Activated CD4-positive, alpha-beta T cell treated with anti-CD3 and anti-CD28 coated beads, Interleukin-2, amount 10 ng/mL, durations not matched to agents 7 days and 5 days (primary cell): Measurements from ENCODE around the gene DIAPH1. TPM values are rescaled to one million over a fixed set of nuclear protein-coding genes. Genes with fewer than 3 reads are reported as not detected.

Source experiments
- CTCF ChIA-PET: fragments of 350-600 bp; sonication (Branson Sonifier 250); formaldehyde crosslinking; loops from one replicate; lab custom pipeline; 2021; ENCODE audit warnings: antibody characterized with exemption; lab: Charles Lee
- POLR2A ChIA-PET: fragments of 350-600 bp; sonication (Branson Sonifier 250); formaldehyde crosslinking; loops from one replicate; lab custom pipeline; 2021; ENCODE audit warnings: antibody characterized with exemption; lab: Charles Lee
- DNase-seq: peaks from one replicate; pipeline ENCODE4 v3.0.0-alpha.2; 2020
- H3K27ac Mint-ChIP-seq: one replicate; pipeline ENCODE4 v1.8.0; 2021; ENCODE audit warnings: mild to moderate bottlenecking, moderate library complexity, mixed read lengths
- H3K27me3 Mint-ChIP-seq: one replicate; pipeline ENCODE4 v1.8.0; 2021; ENCODE audit warnings: mixed read lengths
- H3K36me3 Mint-ChIP-seq: one replicate; pipeline ENCODE4 v1.8.0; 2021; ENCODE audit warnings: low read depth, mixed read lengths
- H3K4me1 Mint-ChIP-seq: one replicate; pipeline ENCODE4 v1.8.0; 2021; ENCODE audit warnings: mixed read lengths
- H3K4me3 Mint-ChIP-seq: one replicate; pipeline ENCODE4 v1.8.0; 2021; ENCODE audit warnings: mild to moderate bottlenecking, moderate library complexity, mixed read lengths
- H3K9me3 Mint-ChIP-seq: one replicate; pipeline ENCODE4 v1.8.0; 2021; ENCODE audit warnings: mixed read lengths
- total RNA-seq, 2 experiments: library from RNA; stranded (reverse); gene quantifications; one replicate each; pipeline ENCODE4 v1.2.3, GENCODE V29; 2021

Gene DIAPH1
- total RNA-seq, 2 experiments from 2014 or later, result 297 to 302 TPM

- peaks cover 80% of the 10 kb centered on the region for H3K27me3 Mint-ChIP-seq
- H3K27ac Mint-ChIP-seq, result no peak overlapping the region
- peaks cover 2% of the 10 kb centered on the region for H3K36me3 Mint-ChIP-seq
- ChIA-PET CTCF (interaction anchor here (0.6 to 1.0 kb wide), 2 partner anchors 14 to 68 kb away, joined by 3 to 4 read pairs; partner anchors contain the start of gene PCDHGC3), POLR2A (no interaction called here)
- H3K4me3 Mint-ChIP-seq, result no peak overlapping the region
- peaks cover 2% of the 10 kb centered on the region for H3K4me1 Mint-ChIP-seq
- H3K9me3 Mint-ChIP-seq, result peaks cover 2% of the 10 kb centered on the region
- DNase-seq, result no peak
Measured at GRCh38 chr5:141489841-141490240, 129.0 kb downstream of the DIAPH1 start.

GRCh38 chr5:141488591-141489561 lies 129.9 kb downstream of the DIAPH1 start, which contains the start of gene PCDHGC5:
Gene PCDHGC5, plus strand, starts transcription at chr5:141489081. Its CDS starts 160 bp downstream, at chr5:141489241.
- H3K27ac Mint-ChIP-seq, result no peak within 1 kb of the TSS
- H3K4me3 Mint-ChIP-seq, result no peak within 1 kb of the TSS
- POLR2A ChIA-PET, result no interaction called here

GRCh38 chr5:141487131-141487530 lies 131.7 kb downstream of the DIAPH1 start:
- CTCF ChIA-PET, result interaction anchor here (0.5 to 1.2 kb wide), 3 partner anchors 11 to 20 kb away, joined by 3 read pairs; no protein-coding TSS in a partner anchor
- no peak for DNase-seq
- H3K27ac Mint-ChIP-seq, result no peak overlapping the region
- POLR2A ChIA-PET, result no interaction called here
- peaks cover 2% of the 10 kb centered on the region for H3K36me3 Mint-ChIP-seq
- peaks cover 2% of the 10 kb centered on the region for H3K9me3 Mint-ChIP-seq
- no peak overlapping the region for H3K4me3 Mint-ChIP-seq
- H3K27me3 Mint-ChIP-seq, result peaks cover 81% of the 10 kb centered on the region
- H3K4me1 Mint-ChIP-seq, result peaks cover 2% of the 10 kb centered on the region

More at GRCh38 chr5:141488591-141489561, 129.9 kb downstream of the DIAPH1 start, which contains the start of gene PCDHGC5:
- peaks cover 80% of the 10 kb centered on the region for H3K27me3 Mint-ChIP-seq
- H3K36me3 Mint-ChIP-seq, result peaks cover 2% of the 10 kb centered on the region
- H3K4me1 Mint-ChIP-seq, result peaks cover 2% of the 10 kb centered on the region
- H3K9me3 Mint-ChIP-seq, result peaks cover 2% of the 10 kb centered on the region
- CTCF ChIA-PET, result interaction anchor here (0.6 to 1.0 kb wide), 3 partner anchors 9 to 67 kb away, joined by 3 to 4 read pairs (median 4); partner anchors contain the start of gene PCDHGC3
- no peak for DNase-seq

GRCh38 chr5:141486091-141486490 lies 132.7 kb downstream of the DIAPH1 start:
- no peak overlapping the region for H3K27ac Mint-ChIP-seq
- H3K4me3 Mint-ChIP-seq, result no peak overlapping the region
- no peaks in the 10 kb centered on the region for H3K4me1 Mint-ChIP-seq
- no peak for DNase-seq
- ChIA-PET POLR2A (no interaction called here), CTCF (interaction anchor here (0.9 to 1.9 kb wide), 4 partner anchors 10 to 27 kb away, joined by 3 to 6 read pairs (median 4); partner anchors contain the start of gene PCDHGC3)
- peaks cover 79% of the 10 kb centered on the region for H3K27me3 Mint-ChIP-seq
- no peaks in the 10 kb centered on the region for H3K9me3 Mint-ChIP-seq
- H3K36me3 Mint-ChIP-seq, result no peaks in the 10 kb centered on the region

DNA sequence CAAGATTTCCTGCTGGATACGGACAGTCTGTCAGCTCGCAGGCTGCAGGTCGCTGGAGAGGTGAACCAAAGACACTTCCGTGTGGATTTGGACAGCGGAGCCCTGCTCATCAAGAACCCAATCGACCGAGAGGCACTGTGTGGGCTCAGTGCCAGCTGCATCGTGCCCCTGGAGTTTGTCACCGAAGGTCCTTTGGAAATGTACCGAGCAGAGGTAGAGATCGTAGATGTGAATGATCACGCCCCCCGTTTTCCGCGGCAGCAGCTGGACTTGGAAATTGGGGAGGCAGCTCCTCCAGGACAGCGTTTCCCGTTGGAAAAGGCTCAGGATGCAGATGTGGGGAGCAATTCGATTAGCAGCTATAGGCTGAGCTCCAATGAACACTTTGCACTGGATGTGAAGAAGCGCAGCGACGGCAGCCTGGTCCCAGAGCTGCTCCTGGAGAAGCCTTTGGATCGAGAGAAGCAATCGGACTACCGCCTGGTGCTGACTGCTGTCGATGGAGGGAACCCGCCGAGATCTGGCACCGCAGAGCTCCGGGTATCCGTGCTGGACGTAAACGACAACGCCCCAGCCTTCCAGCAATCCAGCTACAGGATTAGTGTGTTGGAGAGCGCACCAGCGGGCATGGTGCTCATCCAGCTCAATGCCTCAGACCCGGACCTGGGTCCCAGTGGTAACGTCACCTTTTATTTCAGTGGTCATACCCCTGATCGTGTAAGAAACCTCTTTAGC lies 133.3 kb downstream of the DIAPH1 start:
- ChIA-PET POLR2A (no interaction called here), CTCF (interaction anchor here (0.9 to 1.9 kb wide), 4 partner anchors 10 to 27 kb away, joined by 3 to 6 read pairs (median 4); partner anchors contain the start of gene PCDHGC3)
- H3K4me1 Mint-ChIP-seq, result no peaks in the 10 kb centered on the region
- H3K27me3 Mint-ChIP-seq, result peaks cover 73% of the 10 kb centered on the region
- no peak overlapping the region for H3K4me3 Mint-ChIP-seq
- H3K36me3 Mint-ChIP-seq, result no peaks in the 10 kb centered on the region
- H3K9me3 Mint-ChIP-seq, result no peaks in the 10 kb centered on the region
- H3K27ac Mint-ChIP-seq, result no peak overlapping the region
- no peak for DNase-seq

GRCh38 chr5:141484641-141485311 lies 134.0 kb downstream of the DIAPH1 start, which contains the start of gene PCDHGC4:
Gene PCDHGC4, plus strand, starts transcription at chr5:141485030. Its CDS starts 144 bp downstream, at chr5:141485174.
- Mint-ChIP-seq H3K9me3 (no peaks in the 10 kb centered on the region), H3K36me3 (no peaks in the 10 kb centered on the region)

GRCh38 chr5:141484310-141484640 lies 134.5 kb downstream of the DIAPH1 start:
- no peak for DNase-seq
- Mint-ChIP-seq H3K27me3 (peaks cover 74% of the 10 kb centered on the region), H3K9me3 (no peaks in the 10 kb centered on the region), H3K36me3 (no peaks in the 10 kb centered on the region), H3K27ac (no peak overlapping the region), H3K4me3 (no peak overlapping the region), H3K4me1 (no peaks in the 10 kb centered on the region)
- CTCF ChIA-PET, result interaction anchor here (0.6 kb wide), 1 partner anchor 149 kb away, joined by 3 read pairs; no protein-coding TSS in a partner anchor
- POLR2A ChIA-PET, result no interaction called here

More at GRCh38 chr5:141484641-141485311, 134.0 kb downstream of the DIAPH1 start, which contains the start of gene PCDHGC4:
- no peak within 1 kb of the TSS for H3K4me3 Mint-ChIP-seq
- H3K4me1 Mint-ChIP-seq, result no peaks in the 10 kb centered on the region
- no peak within 1 kb of the TSS for H3K27ac Mint-ChIP-seq
- H3K27me3 Mint-ChIP-seq, result peaks cover 73% of the 10 kb centered on the region
- POLR2A ChIA-PET, result no interaction called here
- DNase-seq, result no peak
- CTCF ChIA-PET, result interaction anchor here (0.9 to 1.9 kb wide), 4 partner anchors 9 to 28 kb away, joined by 3 to 6 read pairs (median 4); partner anchors contain the start of gene PCDHGC3

GRCh38 chr5:141483902-141484301 lies 134.9 kb downstream of the DIAPH1 start:
- no peaks in the 10 kb centered on the region for H3K9me3 Mint-ChIP-seq
- H3K36me3 Mint-ChIP-seq, result no peaks in the 10 kb centered on the region
- DNase-seq, result no peak
- H3K27ac Mint-ChIP-seq, result no peak overlapping the region
- peaks cover 73% of the 10 kb centered on the region for H3K27me3 Mint-ChIP-seq
- ChIA-PET CTCF (interaction anchor here (0.6 kb wide), 4 partner anchors 62 to 744 kb away, joined by 3 read pairs; no protein-coding TSS in a partner anchor), POLR2A (no interaction called here)
- H3K4me1 Mint-ChIP-seq, result no peaks in the 10 kb centered on the region
- H3K4me3 Mint-ChIP-seq, result no peak overlapping the region

DNA sequence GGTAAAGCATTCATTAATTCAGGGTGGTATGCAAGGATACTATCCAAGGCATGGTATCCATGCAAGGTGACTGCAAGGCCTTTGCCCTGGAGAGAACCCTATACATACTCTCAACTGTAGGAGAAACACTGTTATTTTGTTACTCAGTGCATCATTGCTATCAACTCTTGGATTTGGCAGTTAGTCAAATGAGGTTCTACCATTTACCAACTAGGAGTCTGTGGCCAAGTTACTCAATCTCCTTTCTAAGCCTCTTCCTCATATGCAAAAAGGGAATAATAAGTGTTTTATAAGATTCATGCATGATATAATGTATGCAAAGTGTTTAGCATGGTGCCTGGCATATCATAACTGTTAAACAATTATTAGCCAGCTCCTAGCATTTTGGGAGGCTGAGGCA lies 139.0 kb downstream of the DIAPH1 start:
- Mint-ChIP-seq H3K36me3 (peaks cover 7% of the 10 kb centered on the region), H3K4me1 (peaks cover 19% of the 10 kb centered on the region), H3K27me3 (peaks cover 82% of the 10 kb centered on the region), H3K4me3 (no peak overlapping the region), H3K27ac (no peak overlapping the region), H3K9me3 (no peaks in the 10 kb centered on the region)
- DNase-seq, result no peak
- CTCF ChIA-PET, result interaction anchor here (1.1 kb wide), 2 partner anchors 9 to 59 kb away, joined by 3 to 4 read pairs; partner anchors contain the start of gene PCDHGA11
- POLR2A ChIA-PET, result no interaction called here

DNA sequence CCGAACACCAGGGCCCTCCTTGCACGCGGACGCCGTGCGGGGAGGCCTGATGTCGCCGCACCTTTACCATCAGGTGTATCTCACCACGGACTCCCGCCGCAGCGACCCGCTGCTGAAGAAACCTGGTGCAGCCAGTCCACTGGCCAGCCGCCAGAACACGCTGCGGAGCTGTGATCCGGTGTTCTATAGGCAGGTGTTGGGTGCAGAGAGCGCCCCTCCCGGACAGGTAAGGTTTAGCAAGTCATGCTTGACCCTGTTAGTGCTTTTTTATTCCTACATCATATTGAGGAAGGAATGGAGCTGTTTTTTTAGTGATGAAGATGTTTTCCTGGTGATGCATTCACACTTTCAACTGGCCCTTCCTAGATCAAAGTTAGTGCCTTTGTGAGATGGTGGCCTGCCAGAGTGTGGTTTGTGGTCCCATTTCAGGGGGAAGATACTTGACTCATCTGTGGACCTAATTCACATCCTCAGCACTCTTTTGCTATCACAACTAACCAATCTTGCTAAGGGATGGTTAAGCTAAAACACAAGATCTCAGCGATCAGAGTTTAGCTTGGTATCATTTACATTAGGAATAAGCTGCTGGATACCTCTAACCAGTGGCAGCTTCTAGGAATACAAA lies 140.4 kb downstream of the DIAPH1 start:
- no peaks in the 10 kb centered on the region for H3K9me3 Mint-ChIP-seq
- peaks cover 19% of the 10 kb centered on the region for H3K4me1 Mint-ChIP-seq
- peaks cover 7% of the 10 kb centered on the region for H3K36me3 Mint-ChIP-seq
- H3K27me3 Mint-ChIP-seq, result peaks cover 82% of the 10 kb centered on the region
- no peak overlapping the region for H3K4me3 Mint-ChIP-seq
- DNase-seq, result no peak
- no peak overlapping the region for H3K27ac Mint-ChIP-seq
- ChIA-PET POLR2A (no interaction called here), CTCF (interaction anchor here (0.6 to 0.9 kb wide), 2 partner anchors 24 to 28 kb away, joined by 4 to 6 read pairs; no protein-coding TSS in a partner anchor)

- CTCF ChIA-PET, result interaction anchor here (0.6 to 0.9 kb wide), 2 partner anchors 25 to 28 kb away, joined by 4 to 6 read pairs; no protein-coding TSS in a partner anchor
- no peak for DNase-seq
- POLR2A ChIA-PET, result no interaction called here
- H3K27ac Mint-ChIP-seq, result no peak overlapping the region
- no peak overlapping the region for H3K4me3 Mint-ChIP-seq
- no peaks in the 10 kb centered on the region for H3K9me3 Mint-ChIP-seq
- H3K36me3 Mint-ChIP-seq, result peaks cover 7% of the 10 kb centered on the region
- peaks cover 19% of the 10 kb centered on the region for H3K4me1 Mint-ChIP-seq
- H3K27me3 Mint-ChIP-seq, result peaks cover 77% of the 10 kb centered on the region
Measured at GRCh38 chr5:141477815-141478214, 141.0 kb downstream of the DIAPH1 start.
